Pulmonary artery endothelial cell (primary cell): ENCODE data around the gene HPX. TPM values are rescaled to one million over a fixed set of nuclear protein-coding genes. Genes with fewer than 3 reads are reported as not detected.

ENCODE experiments used
- DNase-seq: peaks from one replicate; pipeline ENCODE4 v3.0.0-alpha.2; 2011; ENCODE audit warnings: low read depth, low spot score
- total RNA-seq: library from RNA; depleted of rRNA; stranded (reverse); fragments of >200 nt; gene quantifications from 2 replicates; pipeline ENCODE4 v1.2.3, GENCODE V29; 2014

HPX gene
- total RNA-seq, 1 donor from 2014 or later: 0.13 TPM

- DNase-seq: no peak
Measured at GRCh38 chr11:6390718-6391469, 49.9 kb downstream of the HPX start.

- DNase-seq: peak; percentile 55
Measured at GRCh38 chr11:6389905-6390717, 50.7 kb downstream of the HPX start, which contains the start of gene SMPD1. SMPD1 (plus strand) TSS chr11:6390474; CDS start chr11:6390599, 125 bp downstream.

GRCh38 chr11:6388748-6389147 is 52.0 kb downstream of the HPX start:
- no peak for DNase-seq

GRCh38 chr11:6387811-6388599 is 52.8 kb downstream of the HPX start:
- DNase-seq: peak; percentile 5

GRCh38 chr11:6385046-6385777 is 55.6 kb downstream of the HPX start:
- DNase-seq: no peak

Other genes with a start within 250 kb of the HPX start
- not detected in 2 replicates for gene OR52W1, start 241.8 kb downstream of the HPX start, total RNA-seq
- gene C11orf42, start 235.4 kb downstream of the HPX start, total RNA-seq: not detected in 2 replicates
- 8.0 and 8.4 TPM in 2 replicates for gene FHIP1B, start 206.4 kb downstream of the HPX start, total RNA-seq
- gene CNGA4, start 201.9 kb downstream of the HPX start, total RNA-seq: not detected in 2 replicates
- not detected in 2 replicates for gene CCKBR, start 181.1 kb downstream of the HPX start, total RNA-seq
- 62.8 and 94.6 TPM in 2 replicates for gene CAVIN3, start 120.5 kb downstream of the HPX start, total RNA-seq
- 16.9 and 23.4 TPM in 2 replicates for gene SMPD1, start 50.5 kb downstream of the HPX start, total RNA-seq
- gene APBB1, start 21.9 kb downstream of the HPX start, total RNA-seq: 59.2 and 63.5 TPM in 2 replicates
- gene TRIM3, start 33.0 kb upstream of the HPX start, total RNA-seq: 25.6 and 30.3 TPM in 2 replicates
- gene ARFIP2, start 40.3 kb upstream of the HPX start, total RNA-seq: 53.2 and 64.8 TPM in 2 replicates
- 23.4 and 27.9 TPM in 2 replicates for gene TIMM10B, start 40.5 kb upstream of the HPX start, total RNA-seq
- 2.0 and 2.5 TPM in 2 replicates for gene DNHD1, start 56.3 kb upstream of the HPX start, total RNA-seq
- 13.2 and 23.7 TPM in 2 replicates for gene RRP8, start 162.6 kb upstream of the HPX start, total RNA-seq
- 138 and 213 TPM in 2 replicates for gene ILK, start 162.8 kb upstream of the HPX start, total RNA-seq
- 36.2 and 45.7 TPM in 2 replicates for gene TAF10, start 171.2 kb upstream of the HPX start, total RNA-seq
- gene TPP1, start 178.4 kb upstream of the HPX start, total RNA-seq: 85.3 and 160 TPM in 2 replicates
- gene DCHS1, start 214.8 kb upstream of the HPX start, total RNA-seq: 41.7 and 47.4 TPM in 2 replicates
- 75.5 and 91.9 TPM in 2 replicates for gene MRPL17, start 242.4 kb upstream of the HPX start, total RNA-seq